GM18508 (cell line): ENCODE data around the gene SMIM13.

Source experiments
- ATAC-seq: cut with Tn5 transposase; IDR thresholded peaks from one replicate; pipeline ENCODE4 v1.9.1; 2021; ENCODE audit warnings: moderate number of reproducible peaks; ENCODE audit not compliant: insufficient read depth, unreplicated experiment

Gene SMIM13

DNA sequence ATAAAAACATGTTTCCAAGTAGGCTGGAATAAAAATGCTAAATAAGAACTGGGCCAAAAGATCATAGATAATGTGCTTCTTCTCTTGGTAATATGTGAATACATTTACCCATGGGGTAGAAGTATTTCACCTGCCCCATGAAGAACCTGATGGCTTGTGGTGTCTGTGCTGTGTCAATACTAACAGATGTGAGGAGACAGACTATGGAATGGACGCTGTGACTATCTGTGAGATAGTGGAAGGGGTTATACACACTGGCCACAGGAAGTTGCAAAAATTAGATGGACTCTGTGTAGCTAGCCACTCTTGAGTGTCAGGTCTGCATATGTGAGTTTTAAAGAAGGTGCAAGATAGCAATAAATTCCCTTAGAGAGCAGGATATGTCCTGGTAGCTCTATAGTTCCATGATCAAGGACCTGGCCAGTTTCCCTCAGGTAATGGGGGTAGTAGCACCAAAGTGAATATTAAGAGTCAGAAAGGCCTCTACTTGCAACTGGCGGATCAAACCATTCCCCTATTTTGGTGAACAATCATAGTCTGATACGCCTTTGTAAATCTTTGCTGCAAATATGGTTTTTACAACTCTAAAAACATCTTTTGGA lies 90.2 kb downstream of the SMIM13 start:
- no peak for ATAC-seq

DNA sequence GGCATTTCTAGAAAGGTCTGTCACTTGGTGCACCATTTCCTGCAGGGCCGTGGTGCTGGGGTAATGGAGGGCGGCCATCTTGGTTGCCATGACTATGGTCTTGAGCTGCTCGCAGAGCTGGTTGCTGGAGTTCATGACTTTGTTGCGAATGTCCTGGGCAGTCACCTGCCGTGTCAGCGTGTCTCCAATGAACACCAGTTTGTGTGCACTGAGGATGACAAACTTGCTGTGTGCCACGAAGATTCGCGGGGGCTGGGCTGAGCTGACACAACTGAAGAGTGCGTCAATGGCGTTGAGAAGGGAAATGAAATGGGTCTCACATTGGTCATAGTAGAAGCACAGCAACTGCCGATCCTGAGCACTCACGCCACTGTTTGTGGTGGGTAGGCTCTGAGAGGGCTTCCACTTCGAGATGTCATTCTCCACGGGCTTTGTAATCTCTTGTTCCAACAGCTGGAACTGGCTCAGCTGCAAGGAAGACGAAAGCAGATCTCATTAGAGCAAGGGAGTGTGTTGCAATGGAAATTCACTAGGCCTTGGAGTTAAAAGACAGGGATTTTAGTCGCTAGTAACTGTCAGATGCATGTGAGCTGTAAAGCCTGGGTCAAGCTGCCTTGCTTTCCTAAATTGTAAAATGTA lies 91.7 kb downstream of the SMIM13 start:
- ATAC-seq, result no peak

GRCh38 chr6:11187301-11187700 lies 93.7 kb downstream of the SMIM13 start:
- ATAC-seq, result no peak
